Stimulated activated naive CD4-positive, alpha-beta T cell treated with Interleukin-2 at 50 U/mL for 16 hours (primary cell): ENCODE measurements around the gene GRID1.

ENCODE experiments used
- DNase-seq: peaks from one replicate; lab custom pipeline; 2025; lab: John Stamatoyannopoulos, UW

Gene GRID1

GRCh38 chr10:85696893-85697292, 669.7 kb downstream of the GRID1 start:
- DNase-seq = no peak

GRCh38 chr10:85682621-85683020, 684.0 kb downstream of the GRID1 start:
- no peak for DNase-seq

GRCh38 chr10:85679710-85680109, 686.9 kb downstream of the GRID1 start:
- DNase-seq = no peak

GRCh38 chr10:85679061-85679460, 687.5 kb downstream of the GRID1 start:
- no peak for DNase-seq

GRCh38 chr10:85674851-85675250, 691.7 kb downstream of the GRID1 start:
- no peak for DNase-seq

GRCh38 chr10:85673270-85673669, 693.3 kb downstream of the GRID1 start:
- no peak for DNase-seq

GRCh38 chr10:85671530-85671929, 695.1 kb downstream of the GRID1 start:
- no peak for DNase-seq

- DNase-seq = no peak
These were observed 698.1 kb downstream of the GRID1 start for GRCh38 chr10:85668522-85668921.

GRCh38 chr10:85667638-85668233, 698.9 kb downstream of the GRID1 start:
- DNase-seq = no peak

- DNase-seq = no peak
These were observed 699.6 kb downstream of the GRID1 start for GRCh38 chr10:85666987-85667386.

GRCh38 chr10:85666102-85666501, 700.5 kb downstream of the GRID1 start:
- no peak for DNase-seq

- no peak for DNase-seq
These were observed 700.9 kb downstream of the GRID1 start for GRCh38 chr10:85665681-85666080.

- no peak for DNase-seq
These were observed 701.5 kb downstream of the GRID1 start for GRCh38 chr10:85665078-85665477.

GRCh38 chr10:85661123-85661522, 705.5 kb downstream of the GRID1 start:
- no peak for DNase-seq

GRCh38 chr10:85659331-85659730, 707.3 kb downstream of the GRID1 start:
- no peak for DNase-seq

- DNase-seq = no peak
These were observed 708.1 kb downstream of the GRID1 start for GRCh38 chr10:85658518-85658917.

- no peak for DNase-seq
These were observed 709.0 kb downstream of the GRID1 start for GRCh38 chr10:85657476-85658113.

GRCh38 chr10:85655411-85655810, 711.2 kb downstream of the GRID1 start:
- no peak for DNase-seq

GRCh38 chr10:85651497-85651882, 715.1 kb downstream of the GRID1 start:
- DNase-seq = no peak

- no peak for DNase-seq
These were observed 715.7 kb downstream of the GRID1 start for GRCh38 chr10:85650791-85651496.

- DNase-seq = no peak
These were observed 717.1 kb downstream of the GRID1 start for GRCh38 chr10:85649461-85649860.

- no peak for DNase-seq
These were observed 718.3 kb downstream of the GRID1 start for GRCh38 chr10:85648279-85648754.

GRCh38 chr10:85647741-85648140, 718.9 kb downstream of the GRID1 start:
- DNase-seq = no peak
